ENCODE results near the gene RNF157.

RNF157 gene

GRCh38 chr17:76138896-76139752 lies 101.2 kb downstream of the RNF157 start:
- DNase-seq, result no peak

- no peak for DNase-seq
Observed at GRCh38 chr17:76138234-76138895, 101.9 kb downstream of the RNF157 start.

GRCh38 chr17:76137351-76138233 lies 102.7 kb downstream of the RNF157 start:
- DNase-seq, result no peak

GRCh38 chr17:76137001-76137350 lies 103.3 kb downstream of the RNF157 start:
- no peak for DNase-seq

- no peak for DNase-seq
Observed at GRCh38 chr17:76136276-76137000, 103.9 kb downstream of the RNF157 start.

- DNase-seq, result no peak
Observed at GRCh38 chr17:76135810-76136188, 104.5 kb downstream of the RNF157 start.

- DNase-seq, result peak; percentile 39
Observed at GRCh38 chr17:76134911-76135809, 105.1 kb downstream of the RNF157 start.

- no peak for DNase-seq
Observed at GRCh38 chr17:76132574-76133338, 107.5 kb downstream of the RNF157 start.

- no peak for DNase-seq
Observed at GRCh38 chr17:76131692-76132573, 108.4 kb downstream of the RNF157 start.

- no peak for DNase-seq
Observed at GRCh38 chr17:76131051-76131691, 109.1 kb downstream of the RNF157 start.

- no peak for DNase-seq
Observed at GRCh38 chr17:76130473-76130872, 109.8 kb downstream of the RNF157 start.

GRCh38 chr17:76125922-76126321 lies 114.4 kb downstream of the RNF157 start:
- DNase-seq, result no peak

- no peak for DNase-seq
Observed at GRCh38 chr17:76125391-76125675, 115.0 kb downstream of the RNF157 start.

GRCh38 chr17:76124582-76125390 lies 115.5 kb downstream of the RNF157 start:
- no peak for DNase-seq

GRCh38 chr17:76123749-76124581 lies 116.3 kb downstream of the RNF157 start:
- DNase-seq, result no peak

- no peak for DNase-seq
Observed at GRCh38 chr17:76123191-76123499, 117.1 kb downstream of the RNF157 start.

- no peak for DNase-seq
Observed at GRCh38 chr17:76122431-76123190, 117.7 kb downstream of the RNF157 start.

All from CD4-positive, alpha-beta T cell treated with Interleukin-6 for 4 hours (primary cell).